Caco-2 (cell line): ENCODE measurements around the gene ASTN1. TPM values are rescaled to one million over a fixed set of nuclear protein-coding genes. Genes with fewer than 3 reads are reported as not detected.

Experiments used
- BruUV-seq: library from RNA; stranded (reverse); fragments of 400-500 nt; replicated peaks from 2 replicates; lab custom pipeline; 2021; lab: Mats Ljungman, UMichigan
- CTCF ChIA-PET: fragments of 300-600 bp; sonication (Branson Sonifier 250); formaldehyde crosslinking; loops from one replicate; lab custom pipeline; 2022; ENCODE audit warnings: antibody characterized with exemption; lab: Charles Lee
- POLR2A ChIA-PET: fragments of 300-600 bp; sonication (Branson Sonifier 250); formaldehyde crosslinking; loops from one replicate; lab custom pipeline; 2022; ENCODE audit warnings: antibody characterized with exemption; lab: Charles Lee
- DNase-seq, 2 experiments: peaks; one replicate each; pipeline versions ENCODE4 v3.0.0 to v3.0.0-alpha.2; 2020 to 2022
- H3K27me3 ChIP-seq: replicated peaks from 2 replicates; pipeline ENCODE4 v1.6.0; 2011; ENCODE audit warnings: low read length; ENCODE audit not compliant: control insufficient read depth, insufficient read depth
- H3K36me3 ChIP-seq: 2 replicates; pipeline ENCODE4 v1.5.1; 2011; ENCODE audit warnings: low read length; ENCODE audit not compliant: control insufficient read depth, insufficient read depth
- H3K4me1 ChIP-seq: fragments of 250-450 bp; sonication (Bioruptor Pico); 2 replicates; pipeline ENCODE4 v1.5.1; 2020; ENCODE audit warnings: mild to moderate bottlenecking
- H3K4me3 ChIP-seq: 2 replicates; pipeline ENCODE4 v1.5.1; 2011; ENCODE audit warnings: low read depth, mild to moderate bottlenecking, control low read depth, low read length
- H3K9me3 ChIP-seq: fragments of 250-450 bp; sonication (Bioruptor Pico); 2 replicates; pipeline ENCODE4 v1.5.1; 2020; ENCODE audit warnings: mild to moderate bottlenecking, moderate library complexity
- H3K27ac Mint-ChIP-seq: one replicate; pipeline ENCODE4 v1.8.0; 2022; ENCODE audit warnings: mixed read lengths; ENCODE audit not compliant: unreplicated experiment
- H3K27me3 Mint-ChIP-seq: one replicate; pipeline ENCODE4 v1.8.0; 2022; ENCODE audit warnings: mixed read lengths; ENCODE audit not compliant: insufficient read depth, unreplicated experiment
- H3K36me3 Mint-ChIP-seq: one replicate; pipeline ENCODE4 v1.8.0; 2022; ENCODE audit warnings: mild to moderate bottlenecking, mixed read lengths; ENCODE audit not compliant: insufficient read depth, unreplicated experiment
- H3K4me1 Mint-ChIP-seq: one replicate; pipeline ENCODE4 v1.8.0; 2022; ENCODE audit warnings: low read depth, mixed read lengths; ENCODE audit not compliant: unreplicated experiment
- H3K4me3 Mint-ChIP-seq: one replicate; pipeline ENCODE4 v1.8.0; 2022; ENCODE audit warnings: mild to moderate bottlenecking, moderate library complexity, mixed read lengths; ENCODE audit not compliant: unreplicated experiment
- H3K9me3 Mint-ChIP-seq: one replicate; pipeline ENCODE4 v1.8.0; 2022; ENCODE audit warnings: mixed read lengths; ENCODE audit not compliant: unreplicated experiment
- CTCF ChIP-seq, 2 experiments: fragments of 200-600 bp in 1 of 2; IDR thresholded peaks; 1 replicate in 1 of 2; 2 replicates in 1 of 2; pipeline versions ENCODE4 v1.5.1 to v1.8.0; 2011 to 2022; ENCODE audit warnings: antibody characterized with exemption in 1 of 2, control low read depth in 1 of 2, inconsistent platforms in 1 of 2, low read depth in 1 of 2, low read length in 1 of 2, mild to moderate bottlenecking in 1 of 2, moderate library complexity in 1 of 2; ENCODE audit not compliant: insufficient read depth in 1 of 2, severe bottlenecking in 1 of 2, unreplicated experiment in 1 of 2
- intact Hi-C: fragments of 100-400 bp; cut with micrococcal nuclease; formaldehyde crosslinking; loops from one replicate; pipeline ENCODE4 v1.10.0; 2022; ENCODE audit not compliant: unreplicated experiment
- total RNA-seq: library from RNA; stranded (reverse); gene quantifications from 2 replicates; pipeline ENCODE4 v1.2.3, GENCODE V29; 2022

Gene ASTN1
- total RNA-seq, 1 experiment from 2014 or later, result not detected

DNA sequence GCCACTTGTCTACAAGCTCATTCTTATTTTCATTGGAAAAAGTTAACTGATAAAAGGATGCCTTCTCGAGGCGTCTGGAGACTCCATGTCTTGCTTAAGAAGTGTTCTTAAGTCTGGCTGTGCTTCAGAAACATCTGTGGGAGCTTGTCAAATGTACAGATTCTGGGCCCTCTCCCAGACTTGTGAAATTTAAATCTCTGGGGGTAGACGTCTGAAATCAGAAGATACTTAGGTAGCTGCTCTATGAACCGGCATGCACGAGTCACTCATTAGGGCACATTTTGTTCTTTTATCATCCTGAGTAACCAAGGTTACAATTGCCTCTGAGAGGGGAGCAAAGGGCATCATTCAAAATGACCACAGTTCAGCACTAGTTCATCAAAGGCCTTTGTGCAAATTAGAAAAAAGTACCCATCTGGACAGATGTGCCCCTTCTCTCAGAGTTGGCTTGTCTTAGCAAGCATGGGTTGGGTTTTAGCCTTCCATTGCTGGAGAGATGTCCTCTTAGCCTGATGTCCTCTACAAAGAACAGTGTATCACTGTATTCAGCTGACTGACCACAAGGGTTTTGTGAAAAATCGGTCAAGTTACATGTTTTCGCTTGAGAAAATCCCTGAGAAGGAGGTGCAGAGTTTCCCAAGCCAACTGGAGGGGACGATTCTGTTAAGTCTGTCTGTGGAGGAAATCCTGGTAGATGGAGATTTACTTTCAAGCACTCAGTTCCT lies 156.9 kb downstream of the ASTN1 start:
- Histone ChIP-seq H3K36me3 (no peaks in the 10 kb centered on the region), H3K4me3 (no peak overlapping the region), H3K27me3 (no peaks in the 10 kb centered on the region), H3K9me3 (no peaks in the 10 kb centered on the region), H3K4me1 (no peaks in the 10 kb centered on the region)
- no peaks in the 10 kb centered on the region for H3K4me1 Mint-ChIP-seq
- POLR2A ChIA-PET, result no interaction called here
- no peaks in the 10 kb centered on the region for H3K36me3 Mint-ChIP-seq
- no TSS peak for BruUV-seq
- no peak overlapping the region for H3K27ac Mint-ChIP-seq
- H3K4me3 Mint-ChIP-seq, result no peak overlapping the region
- DNase-seq, result no peak
- CTCF ChIA-PET, result no interaction called here
- H3K9me3 Mint-ChIP-seq, result no peaks in the 10 kb centered on the region
- peaks cover 19% of the 10 kb centered on the region for H3K27me3 Mint-ChIP-seq
- TF ChIP-seq CTCF (IDR thresholded peaks at IDR 0.05; ENCODE audit: insufficient read depth in 1 of 2, low read depth in 1 of 2, low read length in 1 of 2, severe bottlenecking in 1 of 2, unreplicated experiment in 1 of 2), result no peak
- intact Hi-C loops, result no loop called here

DNA sequence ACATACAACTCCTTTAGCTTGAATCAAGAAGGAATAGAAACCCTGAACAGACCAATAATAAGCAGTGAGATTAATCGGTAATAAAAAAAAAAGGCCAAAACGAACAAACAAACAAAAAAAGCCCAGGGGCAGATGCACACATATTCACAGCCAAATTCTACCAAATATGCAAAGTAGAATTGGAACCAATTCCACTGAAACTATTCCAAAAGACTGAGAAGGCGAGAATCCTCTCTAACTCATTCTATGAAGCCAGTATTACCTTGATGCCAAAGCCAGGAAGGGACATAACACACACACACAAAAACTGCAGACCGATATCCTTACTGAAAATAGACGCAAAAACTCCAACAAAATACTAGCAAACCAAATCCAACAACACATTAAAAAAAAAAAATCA lies 161.6 kb downstream of the ASTN1 start:
- intact Hi-C loops, result no loop called here
- H3K27ac Mint-ChIP-seq, result no peak overlapping the region
- no peaks in the 10 kb centered on the region for H3K36me3 ChIP-seq
- no TSS peak for BruUV-seq
- no peak overlapping the region for H3K4me3 ChIP-seq
- H3K27me3 Mint-ChIP-seq, result peaks cover 2% of the 10 kb centered on the region
- H3K36me3 Mint-ChIP-seq, result no peaks in the 10 kb centered on the region
- H3K9me3 Mint-ChIP-seq, result no peaks in the 10 kb centered on the region
- no peak for TF ChIP-seq CTCF (IDR thresholded peaks at IDR 0.05; ENCODE audit: insufficient read depth in 1 of 2, low read depth in 1 of 2, low read length in 1 of 2, severe bottlenecking in 1 of 2, unreplicated experiment in 1 of 2)
- H3K4me1 ChIP-seq, result no peaks in the 10 kb centered on the region
- CTCF ChIA-PET, result no interaction called here
- H3K4me3 Mint-ChIP-seq, result no peak overlapping the region
- no peaks in the 10 kb centered on the region for H3K4me1 Mint-ChIP-seq
- no peaks in the 10 kb centered on the region for H3K9me3 ChIP-seq
- no peak for DNase-seq
- no peaks in the 10 kb centered on the region for H3K27me3 ChIP-seq
- POLR2A ChIA-PET, result no interaction called here

DNA sequence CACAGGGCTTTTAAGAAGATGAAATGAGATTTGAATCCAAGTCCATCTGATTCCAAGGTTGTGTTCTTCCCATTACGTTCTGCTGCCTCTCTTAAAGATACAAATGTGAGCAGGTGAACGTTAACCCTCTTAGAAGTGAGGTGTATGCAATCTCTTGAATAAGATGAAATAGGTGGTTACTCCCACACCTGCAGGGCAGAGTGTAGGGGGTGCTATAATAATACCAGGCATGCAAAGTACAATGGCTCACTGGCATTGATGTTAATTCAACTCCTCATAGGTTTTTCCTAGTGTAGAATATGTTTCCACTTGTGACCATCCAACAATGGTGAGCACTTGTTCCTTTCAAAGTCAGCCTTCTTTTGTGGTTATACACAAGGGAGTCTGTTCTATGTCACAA lies 163.0 kb downstream of the ASTN1 start:
- peaks cover 2% of the 10 kb centered on the region for H3K27me3 Mint-ChIP-seq
- DNase-seq, result no peak
- no peaks in the 10 kb centered on the region for H3K9me3 Mint-ChIP-seq
- ChIA-PET POLR2A (no interaction called here), CTCF (no interaction called here)
- BruUV-seq, result no TSS peak
- H3K27ac Mint-ChIP-seq, result no peak overlapping the region
- no peaks in the 10 kb centered on the region for H3K4me1 Mint-ChIP-seq
- no peak for TF ChIP-seq CTCF (IDR thresholded peaks at IDR 0.05; ENCODE audit: insufficient read depth in 1 of 2, low read depth in 1 of 2, low read length in 1 of 2, severe bottlenecking in 1 of 2, unreplicated experiment in 1 of 2)
- no peaks in the 10 kb centered on the region for H3K36me3 Mint-ChIP-seq
- H3K4me3 Mint-ChIP-seq, result no peak overlapping the region
- Histone ChIP-seq H3K4me3 (no peak overlapping the region), H3K4me1 (no peaks in the 10 kb centered on the region), H3K9me3 (no peaks in the 10 kb centered on the region), H3K36me3 (no peaks in the 10 kb centered on the region), H3K27me3 (no peaks in the 10 kb centered on the region)
- intact Hi-C loops, result no loop called here
